Measurements from ENCODE around the gene C1orf116. TPM values are rescaled to one million over a fixed set of nuclear protein-coding genes. Genes with fewer than 3 reads are reported as not detected.

The C1orf116 gene
- total RNA-seq, 2 experiments from 2014 or later: not detected

DNA sequence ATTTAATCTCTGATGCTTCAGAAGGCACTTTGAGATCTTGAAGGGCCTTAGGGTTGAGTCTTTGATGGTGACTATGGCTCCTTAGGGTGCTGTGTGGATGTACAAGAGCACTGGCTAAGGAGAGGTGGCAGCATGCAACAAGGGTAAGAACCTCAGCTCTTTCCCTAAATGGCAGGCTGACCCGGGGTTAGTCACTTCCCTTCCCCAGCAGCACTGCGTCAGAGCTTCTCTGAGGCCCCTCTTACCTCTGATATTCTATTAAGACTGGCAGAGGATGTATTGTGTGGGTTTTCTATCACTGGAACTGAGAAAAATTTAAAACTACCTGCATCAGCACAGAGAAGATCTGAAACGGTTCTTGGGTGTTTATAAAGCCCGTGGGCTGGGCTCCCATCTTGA, 11.8 kb downstream of the C1orf116 start:
- no peak for DNase-seq
- POLR2A ChIA-PET: interaction anchor here (0.6 kb wide), 1 partner anchor 8 kb away, joined by 4 read pairs; no protein-coding TSS in a partner anchor
- peaks cover 3% of the 10 kb centered on the region for H3K4me1 Mint-ChIP-seq
- no peaks in the 10 kb centered on the region for H3K9me3 Mint-ChIP-seq
- peaks cover 7% of the 10 kb centered on the region for H3K27me3 Mint-ChIP-seq
- CTCF ChIA-PET: interaction anchor here (0.7 to 1.0 kb wide), 3 partner anchors 11 to 22 kb away, joined by 3 read pairs; no protein-coding TSS in a partner anchor
- no peak overlapping the region for H3K4me3 Mint-ChIP-seq
- no peaks in the 10 kb centered on the region for H3K36me3 Mint-ChIP-seq (ENCODE audit: low read depth)
- no peak overlapping the region for H3K27ac Mint-ChIP-seq

DNA sequence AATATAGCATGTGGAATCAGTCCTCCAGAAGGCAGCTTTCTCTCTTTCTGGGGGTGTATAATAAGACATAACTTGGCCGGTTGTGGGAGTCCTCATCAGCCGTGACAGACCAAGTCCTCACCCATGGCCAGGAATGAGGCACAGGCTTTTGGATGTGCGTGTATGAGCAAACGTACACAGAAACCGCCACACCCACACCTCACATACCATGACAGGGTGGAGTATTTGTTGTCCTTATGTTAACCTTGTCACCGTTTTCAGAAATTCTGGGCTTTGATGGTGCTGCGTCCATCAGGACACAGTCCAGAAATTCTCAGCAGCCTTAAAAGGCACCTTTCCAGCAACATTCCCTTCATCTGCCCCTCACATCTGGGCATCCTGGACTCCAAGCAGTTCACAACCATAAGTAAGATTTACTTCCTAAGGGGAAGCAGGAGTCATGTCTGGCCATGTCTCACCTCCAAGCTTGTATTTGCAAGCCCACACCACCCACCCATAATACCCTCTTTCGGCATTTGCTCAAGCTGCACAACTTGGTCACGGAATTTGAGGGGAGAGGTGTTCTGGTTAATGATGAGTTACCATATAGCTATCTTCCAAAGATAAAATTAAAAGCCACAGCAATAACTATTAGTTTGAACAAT, 12.4 kb downstream of the C1orf116 start:
- DNase-seq: no peak
- H3K36me3 Mint-ChIP-seq (ENCODE audit: low read depth): no peaks in the 10 kb centered on the region
- POLR2A ChIA-PET: interaction anchor here (0.6 kb wide), 1 partner anchor 9 kb away, joined by 4 read pairs; no protein-coding TSS in a partner anchor
- no peak overlapping the region for H3K27ac Mint-ChIP-seq
- peaks cover 7% of the 10 kb centered on the region for H3K27me3 Mint-ChIP-seq
- no peaks in the 10 kb centered on the region for H3K9me3 Mint-ChIP-seq
- CTCF ChIA-PET: interaction anchor here (0.6 to 1.0 kb wide), 4 partner anchors 12 to 106 kb away, joined by 3 to 4 read pairs (median 3); no protein-coding TSS in a partner anchor
- H3K4me1 Mint-ChIP-seq: peaks cover 3% of the 10 kb centered on the region
- no peak overlapping the region for H3K4me3 Mint-ChIP-seq

DNA sequence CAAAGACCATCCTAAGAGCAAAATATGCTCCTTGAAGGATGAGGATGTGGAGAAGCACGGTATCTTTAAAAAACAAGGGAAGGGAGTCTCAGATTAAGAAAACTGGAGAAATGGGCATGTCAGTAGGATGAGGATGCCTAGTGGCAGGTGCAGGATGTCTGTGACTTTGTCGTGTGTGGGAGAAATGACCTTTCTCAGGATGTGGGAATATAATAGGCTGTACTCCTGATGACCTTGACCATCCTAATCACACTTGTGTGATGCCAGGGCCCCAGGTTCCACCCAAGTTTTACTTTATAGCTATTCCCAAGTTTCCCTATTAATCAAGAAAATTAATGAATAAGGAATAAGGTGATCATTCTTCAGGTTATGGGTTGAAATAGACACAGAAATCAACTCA, 12.9 kb downstream of the C1orf116 start:
- Mint-ChIP-seq H3K9me3 (no peaks in the 10 kb centered on the region), H3K36me3 (ENCODE audit: low read depth) (no peaks in the 10 kb centered on the region), H3K4me3 (no peak overlapping the region), H3K4me1 (peaks cover 3% of the 10 kb centered on the region), H3K27ac (no peak overlapping the region), H3K27me3 (peaks cover 10% of the 10 kb centered on the region)
- ChIA-PET POLR2A (no interaction called here), CTCF (interaction anchor here (0.6 to 0.9 kb wide), 2 partner anchors 21 to 106 kb away, joined by 4 to 5 read pairs; no protein-coding TSS in a partner anchor)
- DNase-seq: no peak

DNA sequence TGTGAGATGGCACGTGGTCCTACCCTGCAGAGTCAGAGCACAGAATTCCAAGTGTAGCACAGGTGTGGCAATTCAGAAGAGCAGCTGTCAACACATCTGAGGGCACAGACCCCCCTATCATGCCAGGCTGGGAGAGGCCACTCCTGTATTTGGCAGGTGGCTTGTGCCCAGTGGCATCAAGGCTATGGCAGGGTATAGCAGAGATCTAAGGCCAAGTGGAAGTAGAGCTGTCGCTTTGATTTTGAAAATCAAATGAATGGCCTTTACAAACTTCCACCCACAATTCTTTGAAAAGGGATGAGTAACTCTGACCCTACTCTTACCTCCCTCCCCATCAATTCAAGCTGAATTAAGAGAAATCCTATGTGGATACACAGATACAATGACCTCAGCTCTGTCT, 13.4 kb downstream of the C1orf116 start:
- no peaks in the 10 kb centered on the region for H3K9me3 Mint-ChIP-seq
- H3K36me3 Mint-ChIP-seq (ENCODE audit: low read depth): no peaks in the 10 kb centered on the region
- H3K27me3 Mint-ChIP-seq: peaks cover 12% of the 10 kb centered on the region
- H3K4me1 Mint-ChIP-seq: peaks cover 3% of the 10 kb centered on the region
- no peak overlapping the region for H3K4me3 Mint-ChIP-seq
- DNase-seq: no peak
- H3K27ac Mint-ChIP-seq: no peak overlapping the region
- ChIA-PET POLR2A (no interaction called here), CTCF (interaction anchor here (0.9 kb wide), 1 partner anchor 21 kb away, joined by 5 read pairs; no protein-coding TSS in a partner anchor)

DNA sequence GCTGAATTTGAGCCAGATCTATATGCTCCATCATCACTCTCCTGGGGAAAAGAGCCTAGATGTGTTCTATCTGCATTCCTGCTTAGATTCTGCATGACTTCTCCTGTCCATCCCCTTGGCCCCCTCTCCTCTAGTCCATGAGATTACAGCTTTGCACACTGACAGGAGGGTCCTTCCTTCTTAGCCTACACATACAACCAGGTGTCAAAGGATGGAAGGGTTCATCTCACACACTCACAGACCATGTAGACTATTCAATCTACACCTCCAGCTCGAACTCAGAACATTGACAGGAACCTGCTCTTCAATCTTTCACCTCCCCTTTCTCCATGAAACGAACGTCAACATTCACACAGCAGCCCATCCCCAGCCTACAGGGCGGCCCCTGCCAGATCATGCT, 13.8 kb downstream of the C1orf116 start:
- no peak overlapping the region for H3K4me3 Mint-ChIP-seq
- H3K27ac Mint-ChIP-seq: no peak overlapping the region
- H3K27me3 Mint-ChIP-seq: peaks cover 13% of the 10 kb centered on the region
- H3K4me1 Mint-ChIP-seq: peaks cover 3% of the 10 kb centered on the region
- H3K9me3 Mint-ChIP-seq: no peaks in the 10 kb centered on the region
- ChIA-PET POLR2A (no interaction called here), CTCF (interaction anchor here (0.9 kb wide), 1 partner anchor 22 kb away, joined by 5 read pairs; no protein-coding TSS in a partner anchor)
- DNase-seq: no peak
- H3K36me3 Mint-ChIP-seq (ENCODE audit: low read depth): no peaks in the 10 kb centered on the region

DNA sequence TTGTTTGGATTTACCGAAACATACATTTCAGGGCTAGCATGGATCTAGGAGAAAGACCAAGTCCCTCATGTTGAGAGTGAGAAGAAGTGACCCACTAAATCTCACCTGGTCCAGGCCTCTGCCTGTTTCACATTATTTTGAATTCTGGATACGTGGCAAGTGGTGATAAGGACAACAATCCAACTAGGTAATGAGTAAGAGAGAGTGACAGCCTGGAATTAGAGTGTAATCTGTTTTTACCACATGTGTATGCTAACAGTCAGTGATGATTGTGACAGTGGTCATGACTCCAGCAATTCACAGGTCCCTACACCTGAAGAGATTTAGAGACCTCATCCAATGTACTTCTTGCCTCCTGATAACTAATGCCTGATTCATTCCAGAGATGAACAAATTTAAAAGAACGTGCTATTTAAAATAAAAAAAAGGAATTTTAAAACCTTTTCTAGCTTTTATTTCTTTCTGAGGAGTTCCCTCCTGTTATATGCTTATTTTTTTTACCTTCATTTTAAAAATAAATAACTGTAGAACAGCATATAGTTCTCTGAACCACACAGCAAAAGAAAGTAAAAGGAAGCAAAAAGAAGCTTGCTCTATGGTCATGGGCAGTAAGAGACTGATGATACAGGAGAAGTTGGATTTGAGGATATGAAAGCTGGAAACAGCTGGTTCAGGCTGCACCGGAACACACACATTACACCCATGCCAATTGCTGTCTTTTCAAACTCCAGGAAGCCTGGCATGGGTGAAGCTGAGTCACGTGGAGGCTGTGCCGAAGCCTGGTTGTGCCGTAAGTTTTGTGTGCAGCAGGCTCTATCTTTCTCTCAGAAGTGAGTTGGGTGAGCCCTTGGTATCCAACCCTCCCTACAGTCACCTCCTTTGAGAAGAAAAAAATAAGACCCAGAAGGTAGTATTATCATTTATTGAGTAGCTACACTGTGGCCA, 14.7 kb downstream of the C1orf116 start:
- ChIA-PET CTCF (no interaction called here), POLR2A (no interaction called here)
- no peak for DNase-seq
- no peaks in the 10 kb centered on the region for H3K9me3 Mint-ChIP-seq
- peaks cover 3% of the 10 kb centered on the region for H3K4me1 Mint-ChIP-seq
- peaks cover 20% of the 10 kb centered on the region for H3K27me3 Mint-ChIP-seq
- H3K4me3 Mint-ChIP-seq: no peak overlapping the region
- H3K27ac Mint-ChIP-seq: no peak overlapping the region
- H3K36me3 Mint-ChIP-seq (ENCODE audit: low read depth): no peaks in the 10 kb centered on the region

- Mint-ChIP-seq H3K4me3 (no peak overlapping the region), H3K27ac (no peak overlapping the region), H3K4me1 (peaks cover 3% of the 10 kb centered on the region), H3K36me3 (ENCODE audit: low read depth) (no peaks in the 10 kb centered on the region), H3K9me3 (no peaks in the 10 kb centered on the region), H3K27me3 (peaks cover 36% of the 10 kb centered on the region)
- CTCF ChIA-PET: no interaction called here
- POLR2A ChIA-PET: no interaction called here
- no peak for DNase-seq
Observed at GRCh38 chr1:207015791-207016190, 16.8 kb downstream of the C1orf116 start.

- H3K27ac Mint-ChIP-seq: no peak overlapping the region
- H3K27me3 Mint-ChIP-seq: peaks cover 37% of the 10 kb centered on the region
- no peak for DNase-seq
- peaks cover 3% of the 10 kb centered on the region for H3K4me1 Mint-ChIP-seq
- ChIA-PET POLR2A (no interaction called here), CTCF (interaction anchor here (0.9 kb wide), 1 partner anchor 11 kb away, joined by 4 read pairs; no protein-coding TSS in a partner anchor)
- H3K4me3 Mint-ChIP-seq: no peak overlapping the region
- H3K9me3 Mint-ChIP-seq: no peaks in the 10 kb centered on the region
- H3K36me3 Mint-ChIP-seq (ENCODE audit: low read depth): no peaks in the 10 kb centered on the region
Observed at GRCh38 chr1:207014728-207015127, 17.8 kb downstream of the C1orf116 start.

GRCh38 chr1:207013321-207014085, 19.1 kb downstream of the C1orf116 start:
- no peaks in the 10 kb centered on the region for H3K36me3 Mint-ChIP-seq (ENCODE audit: low read depth)
- H3K4me3 Mint-ChIP-seq: no peak overlapping the region
- peaks cover 3% of the 10 kb centered on the region for H3K4me1 Mint-ChIP-seq
- ChIA-PET POLR2A (no interaction called here), CTCF (no interaction called here)
- peaks cover 31% of the 10 kb centered on the region for H3K27me3 Mint-ChIP-seq
- no peak overlapping the region for H3K27ac Mint-ChIP-seq
- no peak for DNase-seq
- no peaks in the 10 kb centered on the region for H3K9me3 Mint-ChIP-seq

- Mint-ChIP-seq H3K27me3 (peaks cover 40% of the 10 kb centered on the region), H3K4me1 (no peaks in the 10 kb centered on the region), H3K27ac (no peak overlapping the region), H3K36me3 (ENCODE audit: low read depth) (no peaks in the 10 kb centered on the region), H3K4me3 (no peak overlapping the region), H3K9me3 (no peaks in the 10 kb centered on the region)
- ChIA-PET POLR2A (no interaction called here), CTCF (interaction anchor here (0.6 to 0.8 kb wide), 3 partner anchors 11 to 28 kb away, joined by 3 to 4 read pairs (median 3); no protein-coding TSS in a partner anchor)
- no peak for DNase-seq
Observed at GRCh38 chr1:207010726-207011125, 21.8 kb downstream of the C1orf116 start.

GRCh38 chr1:207009945-207010344, 22.6 kb downstream of the C1orf116 start:
- no peak overlapping the region for H3K4me3 Mint-ChIP-seq
- H3K9me3 Mint-ChIP-seq: no peaks in the 10 kb centered on the region
- no peak overlapping the region for H3K27ac Mint-ChIP-seq
- H3K36me3 Mint-ChIP-seq (ENCODE audit: low read depth): no peaks in the 10 kb centered on the region
- POLR2A ChIA-PET: no interaction called here
- CTCF ChIA-PET: interaction anchor here (0.6 to 0.8 kb wide), 2 partner anchors 135 to 469 kb away, joined by 3 to 6 read pairs; no protein-coding TSS in a partner anchor
- peaks cover 42% of the 10 kb centered on the region for H3K27me3 Mint-ChIP-seq
- no peak for DNase-seq
- H3K4me1 Mint-ChIP-seq: no peaks in the 10 kb centered on the region

- POLR2A ChIA-PET: no interaction called here
- Mint-ChIP-seq H3K9me3 (no peaks in the 10 kb centered on the region), H3K36me3 (ENCODE audit: low read depth) (no peaks in the 10 kb centered on the region), H3K27ac (no peak overlapping the region), H3K4me3 (no peak overlapping the region), H3K4me1 (no peaks in the 10 kb centered on the region), H3K27me3 (peaks cover 42% of the 10 kb centered on the region)
- DNase-seq: no peak
- CTCF ChIA-PET: interaction anchor here (0.6 to 0.8 kb wide), 2 partner anchors 135 to 469 kb away, joined by 3 to 6 read pairs; no protein-coding TSS in a partner anchor
Observed at GRCh38 chr1:207009182-207009850, 23.2 kb downstream of the C1orf116 start.

All from activated CD4-positive, alpha-beta T cell treated with anti-CD3 and anti-CD28 coated beads, Interleukin-2, amount 10 ng/mL, durations not matched to agents 7 days and 5 days (primary cell).